ENCODE results near the gene GRID1. TPM values are rescaled to one million over a fixed set of nuclear protein-coding genes. Genes with fewer than 3 reads are reported as not detected.

Gene GRID1
- total RNA-seq, 1 experiment from 2014 or later: 5.6 TPM

GRCh38 chr10:85612378-85612775 lies 754.2 kb downstream of the GRID1 start:
- no peak for TF ChIP-seq JUND (IDR thresholded peaks at IDR 0.05)
- TF ChIP-seq, protein P1, sequence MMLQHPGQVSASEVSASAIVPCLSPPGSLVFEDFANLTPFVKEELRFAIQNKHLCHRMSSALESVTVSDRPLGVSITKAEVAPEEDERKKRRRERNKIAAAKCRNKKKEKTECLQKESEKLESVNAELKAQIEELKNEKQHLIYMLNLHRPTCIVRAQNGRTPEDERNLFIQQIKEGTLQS (IDR thresholded peaks at IDR 0.05): no peak
- TF ChIP-seq CTCF (IDR thresholded peaks at IDR 0.05 in 2 of 3, conservative IDR thresholded peaks at IDR 0.05 in 1 of 3; ENCODE audit: borderline replicate concordance in 1 of 3, insufficient read depth in 1 of 3, low read depth in 2 of 3, low read length in 2 of 3): no peak
- no peak for TF ChIP-seq SIN3A (IDR thresholded peaks at IDR 0.05; ENCODE audit: low read depth)
- TF ChIP-seq, protein P2, sequence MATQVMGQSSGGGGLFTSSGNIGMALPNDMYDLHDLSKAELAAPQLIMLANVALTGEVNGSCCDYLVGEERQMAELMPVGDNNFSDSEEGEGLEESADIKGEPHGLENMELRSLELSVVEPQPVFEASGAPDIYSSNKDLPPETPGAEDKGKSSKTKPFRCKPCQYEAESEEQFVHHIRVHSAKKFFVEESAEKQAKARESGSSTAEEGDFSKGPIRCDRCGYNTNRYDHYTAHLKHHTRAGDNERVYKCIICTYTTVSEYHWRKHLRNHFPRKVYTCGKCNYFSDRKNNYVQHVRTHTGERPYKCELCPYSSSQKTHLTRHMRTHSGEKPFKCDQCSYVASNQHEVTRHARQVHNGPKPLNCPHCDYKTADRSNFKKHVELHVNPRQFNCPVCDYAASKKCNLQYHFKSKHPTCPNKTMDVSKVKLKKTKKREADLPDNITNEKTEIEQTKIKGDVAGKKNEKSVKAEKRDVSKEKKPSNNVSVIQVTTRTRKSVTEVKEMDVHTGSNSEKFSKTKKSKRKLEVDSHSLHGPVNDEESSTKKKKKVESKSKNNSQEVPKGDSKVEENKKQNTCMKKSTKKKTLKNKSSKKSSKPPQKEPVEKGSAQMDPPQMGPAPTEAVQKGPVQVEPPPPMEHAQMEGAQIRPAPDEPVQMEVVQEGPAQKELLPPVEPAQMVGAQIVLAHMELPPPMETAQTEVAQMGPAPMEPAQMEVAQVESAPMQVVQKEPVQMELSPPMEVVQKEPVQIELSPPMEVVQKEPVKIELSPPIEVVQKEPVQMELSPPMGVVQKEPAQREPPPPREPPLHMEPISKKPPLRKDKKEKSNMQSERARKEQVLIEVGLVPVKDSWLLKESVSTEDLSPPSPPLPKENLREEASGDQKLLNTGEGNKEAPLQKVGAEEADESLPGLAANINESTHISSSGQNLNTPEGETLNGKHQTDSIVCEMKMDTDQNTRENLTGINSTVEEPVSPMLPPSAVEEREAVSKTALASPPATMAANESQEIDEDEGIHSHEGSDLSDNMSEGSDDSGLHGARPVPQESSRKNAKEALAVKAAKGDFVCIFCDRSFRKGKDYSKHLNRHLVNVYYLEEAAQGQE (IDR thresholded peaks at IDR 0.05; ENCODE audit: low read depth): no peak
- BruUV-seq (replicated peaks): no TSS peak
- no peaks in the 10 kb centered on the region for H3K9me3 ChIP-seq (ENCODE audit: control insufficient read depth in 1 of 2, insufficient read depth in 1 of 2, low read depth in 1 of 2, low read length in 2 of 2)
- no peaks in the 10 kb centered on the region; a peak in 1 of 4 replicates for H3K4me1 ChIP-seq (ENCODE audit: control insufficient read depth in 1 of 2, insufficient read depth in 2 of 2, low read length in 2 of 2)
- H3K79me2 ChIP-seq (ENCODE audit: insufficient read depth, low read length): no peaks in the 10 kb centered on the region
- DNase-seq (ENCODE audit: low read depth, low spot score) (no peak), ATAC-seq (no peak)
- CTCF ChIA-PET: no interaction called here
- H3K36me3 ChIP-seq (ENCODE audit: control insufficient read depth in 1 of 2, insufficient read depth in 2 of 2, low read length in 2 of 2): no peaks in the 10 kb centered on the region
- no peak overlapping the region for H2AFZ ChIP-seq (ENCODE audit: low read depth, low read length, poor library complexity, severe bottlenecking)
- no peak overlapping the region for H3K4me3 ChIP-seq (replicated peaks in 1 of 2; ENCODE audit: low read depth in 1 of 2, low read length in 2 of 2)
- no peaks in the 10 kb centered on the region for H3K9me2 ChIP-seq (ENCODE audit: insufficient read depth)
- no peaks in the 10 kb centered on the region for H4K20me1 ChIP-seq (ENCODE audit: insufficient read depth)
- no peak overlapping the region for H3K4me2 ChIP-seq (ENCODE audit: low read length)
- RAD21 ChIA-PET (ENCODE audit: low non-redundant PET in 1 of 2, low total read pairs in 2 of 2, uncharacterized antibody in 2 of 2, unreplicated experiment in 2 of 2): no interaction called here
- no peak overlapping the region for H3K27ac ChIP-seq (ENCODE audit: low read depth, low read length)
- H3K9ac ChIP-seq (ENCODE audit: low read length): no peak overlapping the region
- intact Hi-C loops (cut with micrococcal nuclease): no loop called here
- POLR2A ChIA-PET: no interaction called here
- peaks cover under 1% of the 10 kb centered on the region; the same call in 1 of the 2 replicates for H3K27me3 ChIP-seq (ENCODE audit: insufficient read depth, low read length)

Measured in HCT116 (cell line).